ENCODE data around the gene ZNRF4.
"Not testable (repeated sequence)": the region's sequence is repeated elsewhere in the genome, so short reads cannot be mapped to it uniquely, and the experiment has no call there.

Gene ZNRF4

DNA sequence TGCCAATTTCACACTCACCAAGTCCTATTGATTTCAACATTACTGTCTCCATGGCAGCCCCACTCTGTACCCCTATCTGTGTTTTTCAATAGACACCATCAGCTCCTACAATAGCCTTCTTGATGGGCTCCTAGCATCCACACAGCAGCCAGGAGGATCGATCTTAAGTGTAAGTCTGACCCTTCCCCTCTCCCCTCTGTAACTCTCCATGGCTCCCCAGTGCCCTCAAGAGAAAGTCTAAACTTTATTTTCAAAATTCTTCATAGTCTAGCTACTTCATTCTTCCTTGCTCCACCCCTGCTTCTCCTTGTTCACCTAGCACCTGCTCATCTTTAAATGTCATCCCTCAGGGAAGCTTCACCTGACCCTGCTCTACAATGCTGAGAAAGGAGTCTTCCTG lies 30.0 kb upstream of the ZNRF4 start:
- Histone ChIP-seq H3K9me3 (ENCODE audit: control insufficient read depth in 1 of 2, low read length in 2 of 2) (no peaks in the 10 kb centered on the region), H3K27ac (ENCODE audit: low read depth, low read length) (no peak overlapping the region), H3K27me3 (ENCODE audit: control insufficient read depth in 1 of 2, insufficient read depth in 2 of 2, low read length in 2 of 2) (peaks cover 0 to 4% of the 10 kb centered on the region in 2 donors), H3K36me3 (ENCODE audit: control insufficient read depth in 1 of 2, insufficient read depth in 2 of 2, low read length in 2 of 2) (no peaks in the 10 kb centered on the region), H3K4me1 (ENCODE audit: control insufficient read depth in 1 of 2, insufficient read depth in 2 of 2, low read length in 2 of 2) (no peaks in the 10 kb centered on the region), H3K4me3 (ENCODE audit: low read depth in 1 of 2, low read length in 2 of 2) (no peak overlapping the region), H3K9ac (ENCODE audit: low read depth in 1 of 2, low read length in 2 of 2) (no peak overlapping the region)

DNA sequence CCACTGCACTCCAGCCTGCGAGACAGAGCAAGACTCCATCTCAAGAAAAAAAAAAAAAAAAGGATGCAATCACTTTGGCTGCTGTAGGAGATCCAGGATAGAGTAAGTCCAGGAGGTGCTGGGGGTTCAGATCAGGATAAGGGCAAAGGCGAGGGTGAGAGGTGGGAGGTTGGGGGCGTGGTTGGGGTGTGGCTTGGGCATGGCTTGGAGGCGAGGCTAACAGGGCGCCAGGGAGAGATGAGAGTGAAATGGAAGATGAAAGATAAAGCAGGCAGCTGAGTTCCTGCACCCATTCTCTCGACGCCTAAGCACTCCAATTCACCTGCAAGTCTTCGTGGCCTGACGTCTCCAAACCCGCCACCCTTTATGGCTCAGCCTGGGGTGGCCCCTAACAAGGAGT lies 25.0 kb upstream of the ZNRF4 start:
- no peak overlapping the region for H3K9ac ChIP-seq (ENCODE audit: low read depth in 1 of 2, low read length in 2 of 2)

DNA sequence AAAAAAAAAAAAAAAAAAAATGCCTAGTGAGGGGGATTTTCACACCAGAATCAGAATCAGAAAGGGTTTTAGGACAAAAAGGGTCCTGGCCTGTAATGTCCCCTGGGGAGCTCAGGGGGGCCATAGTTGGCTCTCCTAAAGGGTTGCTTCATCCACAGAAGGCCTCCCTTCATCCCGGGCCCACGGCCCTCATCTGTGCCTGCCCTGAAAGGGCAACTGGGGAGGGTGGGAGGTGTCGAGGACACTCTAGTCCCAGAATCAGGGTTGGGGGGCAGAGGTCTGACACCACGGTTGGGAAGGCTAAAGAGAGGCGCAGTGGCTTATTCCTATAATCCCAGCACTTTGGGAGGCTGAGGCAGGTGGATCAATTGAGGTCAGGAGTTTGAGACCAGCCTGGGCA lies 22.5 kb upstream of the ZNRF4 start:
- no peaks in the 10 kb centered on the region for H3K9me3 ChIP-seq (ENCODE audit: control insufficient read depth in 1 of 2, low read length in 2 of 2)
- no peak overlapping the region for H3K4me3 ChIP-seq (ENCODE audit: low read depth in 1 of 2, low read length in 2 of 2)
- no peak overlapping the region for H3K9ac ChIP-seq (ENCODE audit: low read depth in 1 of 2, low read length in 2 of 2)
- H3K27me3 ChIP-seq (ENCODE audit: control insufficient read depth in 1 of 2, insufficient read depth in 2 of 2, low read length in 2 of 2) = no peaks in the 10 kb centered on the region
- no peaks in the 10 kb centered on the region for H3K36me3 ChIP-seq (ENCODE audit: control insufficient read depth in 1 of 2, insufficient read depth in 2 of 2, low read length in 2 of 2)
- no peaks in the 10 kb centered on the region for H3K4me1 ChIP-seq (ENCODE audit: control insufficient read depth in 1 of 2, insufficient read depth in 2 of 2, low read length in 2 of 2)
- no peak overlapping the region for H3K27ac ChIP-seq (ENCODE audit: low read depth, low read length)

More for the DNA sequence above, 25.0 kb upstream of the ZNRF4 start:
- Histone ChIP-seq H3K4me3 (ENCODE audit: low read depth in 1 of 2, low read length in 2 of 2) (no peak overlapping the region), H3K27ac (ENCODE audit: low read depth, low read length) (no peak overlapping the region), H3K27me3 (ENCODE audit: control insufficient read depth in 1 of 2, insufficient read depth in 2 of 2, low read length in 2 of 2) (peaks cover 0 to 4% of the 10 kb centered on the region in 2 donors), H3K36me3 (ENCODE audit: control insufficient read depth in 1 of 2, insufficient read depth in 2 of 2, low read length in 2 of 2) (no peaks in the 10 kb centered on the region), H3K9me3 (ENCODE audit: control insufficient read depth in 1 of 2, low read length in 2 of 2) (no peaks in the 10 kb centered on the region), H3K4me1 (ENCODE audit: control insufficient read depth in 1 of 2, insufficient read depth in 2 of 2, low read length in 2 of 2) (no peaks in the 10 kb centered on the region)

DNA sequence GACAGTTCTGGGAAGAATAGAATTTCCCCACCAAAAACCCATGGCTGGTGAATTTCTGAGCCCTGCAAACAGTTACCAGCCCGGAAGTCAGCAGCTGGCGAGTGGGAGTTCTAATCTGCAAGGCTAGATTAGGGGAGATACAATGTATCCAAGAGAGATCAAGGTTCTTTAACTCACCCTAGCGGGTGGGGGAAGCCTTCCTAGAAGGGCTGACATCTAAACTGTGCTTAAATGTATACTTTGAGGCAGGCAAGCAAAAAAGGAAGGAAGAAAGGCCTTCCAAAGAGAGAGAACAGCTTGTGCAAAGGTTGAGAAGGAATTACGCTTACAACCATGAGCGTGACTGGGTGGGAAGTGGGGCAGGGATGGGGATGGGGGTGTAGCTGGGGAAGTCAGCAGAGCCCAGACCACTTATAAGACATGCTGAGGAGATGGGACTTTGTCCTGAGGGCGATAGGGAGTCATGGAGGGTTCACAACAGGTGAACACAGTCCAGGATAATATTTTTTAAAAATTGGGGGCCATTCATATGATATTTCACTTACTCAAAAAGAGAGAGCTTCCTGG lies 20.8 kb upstream of the ZNRF4 start:
- no peaks in the 10 kb centered on the region for H3K36me3 ChIP-seq (ENCODE audit: control insufficient read depth in 1 of 2, insufficient read depth in 2 of 2, low read length in 2 of 2)

DNA sequence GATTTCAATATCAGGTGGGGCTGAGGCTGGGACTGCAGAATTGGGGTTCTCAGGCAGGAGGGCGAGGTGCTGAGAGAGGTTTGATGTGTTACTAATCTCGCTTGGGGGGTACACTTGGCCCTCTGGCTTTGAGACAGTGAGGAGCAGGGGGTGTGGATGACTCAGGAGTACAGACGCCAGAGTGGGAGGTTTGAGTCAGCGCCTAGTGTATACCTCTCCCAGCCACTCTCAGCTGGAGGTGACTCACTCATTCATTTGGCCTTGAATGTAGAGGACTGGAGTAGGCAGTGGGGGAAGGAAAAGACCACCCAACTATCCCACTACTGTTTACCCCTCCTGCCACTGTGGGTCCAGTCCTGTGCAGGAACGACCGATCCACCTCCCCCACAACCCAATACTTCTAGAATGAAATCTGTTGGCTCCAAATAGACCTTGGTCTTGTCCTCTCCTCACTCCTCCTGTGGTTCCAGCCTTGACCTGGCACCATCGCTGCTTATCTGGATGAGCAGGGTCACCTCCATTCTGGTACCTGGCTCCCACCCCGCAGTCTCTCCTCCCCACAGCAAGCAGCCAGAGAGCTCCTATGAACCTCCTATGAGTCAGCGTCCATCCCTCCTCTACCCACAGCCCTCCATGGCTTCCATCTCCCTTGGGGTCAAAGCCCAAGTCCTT lies 20.1 kb upstream of the ZNRF4 start:
- Histone ChIP-seq H3K4me3 (ENCODE audit: low read depth in 1 of 2, low read length in 2 of 2) (no peak overlapping the region), H3K27ac (ENCODE audit: low read depth, low read length) (no peak overlapping the region), H3K36me3 (ENCODE audit: control insufficient read depth in 1 of 2, insufficient read depth in 2 of 2, low read length in 2 of 2) (no peaks in the 10 kb centered on the region), H3K4me1 (ENCODE audit: control insufficient read depth in 1 of 2, insufficient read depth in 2 of 2, low read length in 2 of 2) (no peaks in the 10 kb centered on the region), H3K27me3 (ENCODE audit: control insufficient read depth in 1 of 2, insufficient read depth in 2 of 2, low read length in 2 of 2) (no peaks in the 10 kb centered on the region), H3K9me3 (ENCODE audit: control insufficient read depth in 1 of 2, low read length in 2 of 2) (no peaks in the 10 kb centered on the region), H3K9ac (ENCODE audit: low read depth in 1 of 2, low read length in 2 of 2) (no peak overlapping the region)

More for the DNA sequence above, 20.8 kb upstream of the ZNRF4 start:
- Histone ChIP-seq H3K4me3 (ENCODE audit: low read depth in 1 of 2, low read length in 2 of 2) (no peak overlapping the region), H3K27me3 (ENCODE audit: control insufficient read depth in 1 of 2, insufficient read depth in 2 of 2, low read length in 2 of 2) (no peaks in the 10 kb centered on the region), H3K9me3 (ENCODE audit: control insufficient read depth in 1 of 2, low read length in 2 of 2) (no peaks in the 10 kb centered on the region), H3K27ac (ENCODE audit: low read depth, low read length) (no peak overlapping the region), H3K4me1 (ENCODE audit: control insufficient read depth in 1 of 2, insufficient read depth in 2 of 2, low read length in 2 of 2) (no peaks in the 10 kb centered on the region), H3K9ac (ENCODE audit: low read depth in 1 of 2, low read length in 2 of 2) (no peak overlapping the region)

DNA sequence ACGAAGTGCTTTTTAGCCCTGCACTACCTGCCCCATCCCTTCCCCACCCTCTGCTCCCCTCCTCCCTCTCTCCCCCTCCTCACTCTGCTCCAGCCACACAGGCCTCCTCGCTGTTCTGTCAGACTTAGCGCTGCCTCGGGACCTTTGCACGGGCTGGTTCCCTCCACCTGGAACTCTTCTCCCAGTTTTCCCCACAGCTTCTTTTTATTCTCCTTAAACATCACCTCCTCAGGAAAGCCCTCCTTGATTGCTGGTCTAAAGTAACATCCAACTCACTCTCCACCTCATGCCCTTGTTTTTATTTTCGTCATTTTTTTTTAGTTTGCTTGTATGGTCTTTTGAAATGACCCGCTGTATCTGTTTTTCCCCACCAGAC lies 19.6 kb upstream of the ZNRF4 start:
- H3K36me3 ChIP-seq (ENCODE audit: control insufficient read depth in 1 of 2, insufficient read depth in 2 of 2, low read length in 2 of 2) = no peaks in the 10 kb centered on the region
- H3K27ac ChIP-seq (ENCODE audit: low read depth, low read length) = no peak overlapping the region

DNA sequence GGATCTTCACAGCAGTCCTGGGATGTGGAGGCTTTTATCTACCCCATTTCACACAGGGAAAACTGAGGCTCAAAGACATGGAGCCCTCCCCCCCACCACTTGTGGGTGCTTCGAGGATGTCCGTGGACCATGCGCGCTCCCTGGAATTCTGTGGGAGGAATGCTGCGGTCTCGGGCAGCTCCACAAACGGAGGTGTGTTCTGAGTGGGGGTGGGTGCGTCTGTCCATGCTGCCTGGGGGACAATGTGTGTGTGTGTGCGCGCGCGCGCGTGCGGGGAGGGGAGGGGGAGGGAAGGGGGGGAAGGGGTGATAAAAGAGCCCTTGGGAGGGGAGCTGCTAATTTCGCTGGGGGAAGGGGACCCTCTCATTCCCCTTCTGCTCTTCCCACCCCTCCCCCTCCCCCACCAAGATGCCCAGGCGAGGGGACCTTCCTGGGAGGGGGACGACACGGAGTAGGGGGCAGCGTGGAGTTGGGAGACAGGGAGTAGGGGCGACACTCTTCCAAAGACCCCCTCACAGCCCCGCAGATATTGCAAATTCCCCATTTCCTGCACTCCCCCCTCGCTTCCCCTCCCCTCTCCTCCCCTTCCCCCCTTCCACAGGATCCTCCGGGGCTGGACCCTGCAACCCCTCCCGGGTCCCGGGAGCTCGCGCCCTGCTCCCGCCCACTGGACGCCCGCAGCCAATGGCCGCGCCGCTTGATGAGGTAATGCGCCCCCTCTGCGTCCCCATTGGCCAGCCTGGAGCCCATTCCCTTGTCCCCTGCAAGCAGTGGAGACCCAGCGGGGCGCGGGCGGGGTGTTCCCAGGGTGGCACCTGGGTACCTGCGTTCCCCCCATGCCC lies 18.9 kb upstream of the ZNRF4 start:
- Histone ChIP-seq H3K9ac (ENCODE audit: low read depth in 1 of 2, low read length in 2 of 2) (no peak overlapping the region), H3K27me3 (ENCODE audit: control insufficient read depth in 1 of 2, insufficient read depth in 2 of 2, low read length in 2 of 2) (no peaks in the 10 kb centered on the region), H3K27ac (ENCODE audit: low read depth, low read length) (no peak overlapping the region), H3K36me3 (ENCODE audit: control insufficient read depth in 1 of 2, insufficient read depth in 2 of 2, low read length in 2 of 2) (no peaks in the 10 kb centered on the region), H3K4me1 (ENCODE audit: control insufficient read depth in 1 of 2, insufficient read depth in 2 of 2, low read length in 2 of 2) (no peaks in the 10 kb centered on the region), H3K9me3 (ENCODE audit: control insufficient read depth in 1 of 2, low read length in 2 of 2) (no peaks in the 10 kb centered on the region), H3K4me3 (ENCODE audit: low read depth in 1 of 2, low read length in 2 of 2) (no peak overlapping the region)

More for the DNA sequence above, 19.6 kb upstream of the ZNRF4 start:
- H3K27me3 ChIP-seq (ENCODE audit: control insufficient read depth in 1 of 2, insufficient read depth in 2 of 2, low read length in 2 of 2) = no peaks in the 10 kb centered on the region
- no peak overlapping the region for H3K9ac ChIP-seq (ENCODE audit: low read depth in 1 of 2, low read length in 2 of 2)
- H3K4me3 ChIP-seq (ENCODE audit: low read depth in 1 of 2, low read length in 2 of 2) = no peak overlapping the region
- no peaks in the 10 kb centered on the region for H3K9me3 ChIP-seq (ENCODE audit: control insufficient read depth in 1 of 2, low read length in 2 of 2)
- no peaks in the 10 kb centered on the region for H3K4me1 ChIP-seq (ENCODE audit: control insufficient read depth in 1 of 2, insufficient read depth in 2 of 2, low read length in 2 of 2)

DNA sequence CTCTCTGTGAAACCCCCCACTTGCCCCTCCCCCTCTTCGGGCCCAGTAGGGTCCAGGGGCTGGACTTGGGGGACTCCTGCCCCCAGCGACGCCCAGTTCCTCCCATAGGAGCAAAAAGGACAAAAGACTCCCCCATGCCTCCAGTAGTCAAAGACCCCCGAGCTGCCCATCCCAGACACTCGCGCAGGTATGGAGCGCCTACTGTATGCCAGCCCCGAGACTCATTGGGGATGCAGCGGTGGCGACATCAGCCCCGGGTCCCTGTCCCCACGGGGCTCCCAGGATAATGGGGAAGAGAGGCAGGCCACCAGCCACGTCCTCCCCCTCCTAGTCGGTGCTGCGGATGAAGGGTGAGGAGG lies 18.3 kb upstream of the ZNRF4 start:
- Histone ChIP-seq H3K27ac (ENCODE audit: low read depth, low read length) (no peak overlapping the region), H3K27me3 (ENCODE audit: control insufficient read depth in 1 of 2, insufficient read depth in 2 of 2, low read length in 2 of 2) (no peaks in the 10 kb centered on the region), H3K9me3 (ENCODE audit: control insufficient read depth in 1 of 2, low read length in 2 of 2) (no peaks in the 10 kb centered on the region), H3K4me1 (ENCODE audit: control insufficient read depth in 1 of 2, insufficient read depth in 2 of 2, low read length in 2 of 2) (no peaks in the 10 kb centered on the region), H3K4me3 (ENCODE audit: low read depth in 1 of 2, low read length in 2 of 2) (no peak overlapping the region), H3K36me3 (ENCODE audit: control insufficient read depth in 1 of 2, insufficient read depth in 2 of 2, low read length in 2 of 2) (no peaks in the 10 kb centered on the region), H3K9ac (ENCODE audit: low read depth in 1 of 2, low read length in 2 of 2) (no peak overlapping the region)

DNA sequence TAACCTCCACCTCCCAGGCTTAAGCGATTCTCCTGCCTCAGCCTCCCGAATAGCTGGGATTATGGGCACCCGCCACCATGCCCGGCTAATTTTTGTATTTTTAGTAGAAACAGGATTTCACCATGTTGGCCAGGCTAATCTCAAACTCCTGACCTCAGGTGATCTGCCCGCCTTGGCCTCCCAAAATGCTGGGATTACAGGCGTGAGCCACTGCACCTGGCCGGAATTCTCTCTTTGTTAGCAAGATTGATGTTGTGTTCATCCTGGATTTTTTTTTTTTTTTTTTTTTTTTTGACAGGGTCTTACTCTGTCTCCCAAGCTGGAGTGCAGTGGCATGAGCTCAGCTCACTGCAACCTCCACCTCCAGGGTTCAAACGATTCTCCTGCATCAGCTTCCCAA lies 16.5 kb upstream of the ZNRF4 start:
- H3K4me1 ChIP-seq (ENCODE audit: control insufficient read depth in 1 of 2, insufficient read depth in 2 of 2, low read length in 2 of 2); H3K9ac ChIP-seq (ENCODE audit: low read depth in 1 of 2, low read length in 2 of 2); H3K4me3 ChIP-seq (ENCODE audit: low read depth in 1 of 2, low read length in 2 of 2); H3K9me3 ChIP-seq (ENCODE audit: control insufficient read depth in 1 of 2, low read length in 2 of 2); H3K27ac ChIP-seq (ENCODE audit: low read depth, low read length); H3K36me3 ChIP-seq (ENCODE audit: control insufficient read depth in 1 of 2, insufficient read depth in 2 of 2, low read length in 2 of 2); H3K27me3 ChIP-seq (ENCODE audit: control insufficient read depth in 1 of 2, insufficient read depth in 2 of 2, low read length in 2 of 2): not testable (repeated sequence)

DNA sequence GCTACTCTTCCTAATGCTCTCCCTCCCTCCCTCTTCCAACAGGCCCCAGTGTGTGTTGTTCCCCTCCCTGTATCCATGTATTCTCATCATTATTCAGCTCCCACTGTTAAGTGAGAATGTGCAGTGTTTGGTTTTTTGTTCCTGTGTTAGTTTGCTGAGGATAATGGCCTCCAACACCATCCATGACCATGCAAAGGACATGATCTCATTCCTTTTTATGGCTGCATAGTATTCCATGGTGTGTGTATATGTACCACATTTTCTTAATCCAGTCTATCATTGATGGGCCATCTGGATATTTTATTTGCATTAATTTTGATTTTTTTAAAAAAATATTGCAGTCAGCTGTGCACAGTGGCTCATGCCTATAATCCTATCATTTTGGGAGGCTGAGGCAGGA lies 15.8 kb upstream of the ZNRF4 start:
- Histone ChIP-seq H3K27ac (ENCODE audit: low read depth, low read length) (no peak overlapping the region), H3K4me3 (ENCODE audit: low read depth in 1 of 2, low read length in 2 of 2) (no peak overlapping the region), H3K9ac (ENCODE audit: low read depth in 1 of 2, low read length in 2 of 2) (no peak overlapping the region)

More for the DNA sequence above, 15.8 kb upstream of the ZNRF4 start:
- H3K4me1 ChIP-seq (ENCODE audit: control insufficient read depth in 1 of 2, insufficient read depth in 2 of 2, low read length in 2 of 2) = no peaks in the 10 kb centered on the region
- H3K36me3 ChIP-seq (ENCODE audit: control insufficient read depth in 1 of 2, insufficient read depth in 2 of 2, low read length in 2 of 2) = no peaks in the 10 kb centered on the region
- H3K27me3 ChIP-seq (ENCODE audit: control insufficient read depth in 1 of 2, insufficient read depth in 2 of 2, low read length in 2 of 2) = no peaks in the 10 kb centered on the region
- no peaks in the 10 kb centered on the region for H3K9me3 ChIP-seq (ENCODE audit: control insufficient read depth in 1 of 2, low read length in 2 of 2)

All from duodenal mucosa (tissue), 2 donors.